ENCODE measurements around the gene GRAP2.

GRAP2 gene

GRCh38 chr22:40022536-40023240 is 121.8 kb downstream of the GRAP2 start:
- no peak for DNase-seq
